Neural progenitor cell (in vitro differentiated cells): Measurements from ENCODE around the gene PNPLA7. TPM values are rescaled to one million over a fixed set of nuclear protein-coding genes. Genes with fewer than 3 reads are reported as not detected.

Source experiments
- DNase-seq: peaks from one replicate; pipeline ENCODE4 v3.0.0-alpha.2; 2016; ENCODE audit warnings: low spot score
- H2AFZ ChIP-seq: fragments of 200-600 bp; sonication (generic); replicated peaks from 2 replicates; pipeline ENCODE4 v1.6.1; 2016; ENCODE audit warnings: antibody characterized with exemption
- H3F3A ChIP-seq: fragments of 200-600 bp; sonication (generic); 2 replicates; pipeline ENCODE4 v1.6.1; 2016; ENCODE audit warnings: antibody characterized with exemption, low read depth
- H3K27ac ChIP-seq: fragments of 200-600 bp; sonication (generic); 2 replicates; pipeline ENCODE4 v1.5.1; 2016; ENCODE audit warnings: mild to moderate bottlenecking
- H3K27me3 ChIP-seq: fragments of 200-600 bp; sonication (generic); 2 replicates; pipeline ENCODE4 v1.6.1; 2016; ENCODE audit warnings: mild to moderate bottlenecking, moderate library complexity
- H3K36me3 ChIP-seq: fragments of 200-600 bp; sonication (generic); 2 replicates; pipeline ENCODE4 v1.5.1; 2016
- H3K4me1 ChIP-seq: fragments of 200-600 bp; sonication (generic); 2 replicates; pipeline ENCODE4 v1.6.1; 2016; ENCODE audit warnings: mixed run types
- H3K4me2 ChIP-seq: fragments of 200-600 bp; sonication (generic); 2 replicates; pipeline ENCODE4 v1.6.1; 2016
- H3K4me3 ChIP-seq: fragments of 200-600 bp; sonication (generic); 2 replicates; pipeline ENCODE4 v1.5.1; 2016
- H3K79me2 ChIP-seq: fragments of 200-600 bp; sonication (generic); 2 replicates; pipeline ENCODE4 v1.6.1; 2016; ENCODE audit warnings: low read depth
- H3K9ac ChIP-seq: fragments of 200-600 bp; sonication (generic); 2 replicates; pipeline ENCODE4 v1.6.1; 2016
- H3K9me3 ChIP-seq: fragments of 200-600 bp; sonication (generic); 2 replicates; pipeline ENCODE4 v1.5.1; 2016; ENCODE audit warnings: low read depth
- H4K20me1 ChIP-seq: fragments of 200-600 bp; sonication (generic); 2 replicates; pipeline ENCODE4 v1.6.1; 2016; ENCODE audit warnings: low read depth
- H3K27ac Mint-ChIP-seq: 3 replicates; pipeline ENCODE4 v1.8.0; 2021; ENCODE audit warnings: mixed read lengths
- H3K27me3 Mint-ChIP-seq: 2 replicates; pipeline ENCODE4 v1.8.0; 2022; ENCODE audit warnings: low read depth, mild to moderate bottlenecking, inconsistent platforms, moderate library complexity, mixed read lengths; ENCODE audit not compliant: insufficient read depth
- H3K36me3 Mint-ChIP-seq: 3 replicates; pipeline ENCODE4 v1.8.0; 2021; ENCODE audit warnings: mixed read lengths
- H3K4me1 Mint-ChIP-seq: 3 replicates; pipeline ENCODE4 v1.8.0; 2021; ENCODE audit warnings: mixed read lengths
- H3K4me3 Mint-ChIP-seq: 3 replicates; pipeline ENCODE4 v1.8.0; 2021; ENCODE audit warnings: mild to moderate bottlenecking, moderate library complexity, mixed read lengths
- H3K9me3 Mint-ChIP-seq: 3 replicates; pipeline ENCODE4 v1.8.0; 2020; ENCODE audit warnings: mixed read lengths
- CTCF ChIP-seq: fragments of 200-600 bp; sonication (generic); IDR thresholded peaks from 2 replicates; pipeline ENCODE4 v1.5.1; 2017; ENCODE audit warnings: antibody characterized with exemption, mild to moderate bottlenecking
- EZH2 ChIP-seq: fragments of 200-600 bp; sonication (generic); IDR thresholded peaks from 2 replicates; pipeline ENCODE4 v1.6.1; 2017; ENCODE audit warnings: antibody characterized with exemption, mild to moderate bottlenecking, moderate library complexity
- EZH2phosphoT487 ChIP-seq: fragments of 200-600 bp; sonication (generic); IDR thresholded peaks from 2 replicates; pipeline ENCODE4 v1.6.1; 2017; ENCODE audit warnings: antibody characterized with exemption
- total RNA-seq: library from RNA; depleted of rRNA; stranded (reverse); fragments of >200 nt; gene quantifications from 2 replicates; pipeline ENCODE4 v1.2.3, GENCODE V29; 2015; ENCODE audit warnings: low replicate concordance

PNPLA7 gene
- total RNA-seq, 1 donor from 2014 or later, result 0.13 TPM

- Histone ChIP-seq H3K9ac (no peak overlapping the region), H3K4me2 (no peak overlapping the region), H3K9me3 (no peaks in the 10 kb centered on the region), H3K27me3 (no peaks in the 10 kb centered on the region), H3K4me3 (no peak overlapping the region), H3K79me2 (no peaks in the 10 kb centered on the region), H2AFZ (no peak overlapping the region), H3K36me3 (no peaks in the 10 kb centered on the region), H3K27ac (no peak overlapping the region), H3K4me1 (no peaks in the 10 kb centered on the region), H4K20me1 (no peaks in the 10 kb centered on the region), H3F3A (no peaks in the 10 kb centered on the region)
- Mint-ChIP-seq H3K27me3 (no peaks in the 10 kb centered on the region), H3K4me1 (peaks cover 14% of the 10 kb centered on the region), H3K36me3 (no peaks in the 10 kb centered on the region), H3K27ac (peak overlapping the region; percentile 40), H3K4me3 (peak overlapping the region; percentile 48), H3K9me3 (no peaks in the 10 kb centered on the region)
- no peak for TF ChIP-seq EZH2
- no peak for DNase-seq
Measured at GRCh38 chr9:137486141-137486490, 64.1 kb downstream of the PNPLA7 start.

GRCh38 chr9:137485343-137486140, 64.7 kb downstream of the PNPLA7 start:
- no peak overlapping the region for H2AFZ ChIP-seq
- no peak overlapping the region for H3K9ac ChIP-seq
- no peaks in the 10 kb centered on the region for H3K9me3 Mint-ChIP-seq
- H3K4me2 ChIP-seq, result no peak overlapping the region
- no peaks in the 10 kb centered on the region for H4K20me1 ChIP-seq
- H3K36me3 Mint-ChIP-seq, result no peaks in the 10 kb centered on the region
- H3K4me1 Mint-ChIP-seq, result peaks cover 14% of the 10 kb centered on the region
- no peak overlapping the region for H3K4me3 ChIP-seq
- H3K36me3 ChIP-seq, result no peaks in the 10 kb centered on the region
- no peaks in the 10 kb centered on the region for H3K27me3 Mint-ChIP-seq
- no peak overlapping the region for H3K27ac ChIP-seq
- H3K27me3 ChIP-seq, result no peaks in the 10 kb centered on the region
- no peak for TF ChIP-seq EZH2
- no peak for TF ChIP-seq CTCF
- no peak for DNase-seq
- H3K4me3 Mint-ChIP-seq, result no peak overlapping the region
- no peaks in the 10 kb centered on the region for H3F3A ChIP-seq
- H3K9me3 ChIP-seq, result no peaks in the 10 kb centered on the region
- H3K27ac Mint-ChIP-seq, result no peak overlapping the region
- H3K4me1 ChIP-seq, result no peaks in the 10 kb centered on the region
- H3K79me2 ChIP-seq, result no peaks in the 10 kb centered on the region

GRCh38 chr9:137484551-137485315, 65.5 kb downstream of the PNPLA7 start:
- H3K4me1 ChIP-seq, result no peaks in the 10 kb centered on the region
- TF ChIP-seq EZH2phosphoT487 (no peak), CTCF (no peak), EZH2 (no peak)
- H3K27ac ChIP-seq, result no peak overlapping the region
- no peaks in the 10 kb centered on the region for H3K79me2 ChIP-seq
- no peak overlapping the region for H3K4me3 ChIP-seq
- H3F3A ChIP-seq, result no peaks in the 10 kb centered on the region
- H3K4me3 Mint-ChIP-seq, result no peak overlapping the region
- no peaks in the 10 kb centered on the region for H3K9me3 ChIP-seq
- H3K4me1 Mint-ChIP-seq, result peaks cover 14% of the 10 kb centered on the region
- H4K20me1 ChIP-seq, result no peaks in the 10 kb centered on the region
- no peaks in the 10 kb centered on the region for H3K36me3 Mint-ChIP-seq
- H3K27ac Mint-ChIP-seq, result no peak overlapping the region
- H3K36me3 ChIP-seq, result no peaks in the 10 kb centered on the region
- DNase-seq, result no peak
- H2AFZ ChIP-seq, result no peak overlapping the region
- H3K9me3 Mint-ChIP-seq, result no peaks in the 10 kb centered on the region
- no peak overlapping the region for H3K4me2 ChIP-seq
- no peaks in the 10 kb centered on the region for H3K27me3 ChIP-seq
- H3K27me3 Mint-ChIP-seq, result no peaks in the 10 kb centered on the region
- no peak overlapping the region for H3K9ac ChIP-seq
